ENCODE data around the gene NSD1.
"Not testable (repeated sequence)": the region's sequence is repeated elsewhere in the genome, so short reads cannot be mapped to it uniquely, and the experiment has no call there.

Gene NSD1

DNA sequence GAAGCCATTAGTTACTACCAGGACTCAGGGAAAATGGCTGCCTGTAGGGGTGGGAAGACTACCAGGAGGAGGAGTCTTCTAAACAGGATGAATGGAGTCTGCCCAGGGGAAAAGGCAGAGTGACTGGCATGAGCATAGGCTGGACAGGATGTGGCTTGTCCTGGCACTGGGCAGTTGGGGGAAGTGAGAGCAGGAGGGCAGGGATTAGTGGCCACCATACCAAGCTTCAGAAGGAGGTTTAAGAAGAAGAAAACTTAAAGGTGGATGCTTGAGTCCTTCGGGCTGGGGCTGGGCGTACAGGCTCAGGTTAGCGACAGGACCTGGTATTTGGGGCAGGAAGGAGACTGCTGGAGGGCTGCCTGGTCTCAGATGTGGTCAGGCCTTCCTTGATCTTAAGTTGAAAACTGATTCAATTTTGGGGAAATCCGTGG lies 5.0 kb upstream of the NSD1 start:
- DNase-seq, result no peak

DNA sequence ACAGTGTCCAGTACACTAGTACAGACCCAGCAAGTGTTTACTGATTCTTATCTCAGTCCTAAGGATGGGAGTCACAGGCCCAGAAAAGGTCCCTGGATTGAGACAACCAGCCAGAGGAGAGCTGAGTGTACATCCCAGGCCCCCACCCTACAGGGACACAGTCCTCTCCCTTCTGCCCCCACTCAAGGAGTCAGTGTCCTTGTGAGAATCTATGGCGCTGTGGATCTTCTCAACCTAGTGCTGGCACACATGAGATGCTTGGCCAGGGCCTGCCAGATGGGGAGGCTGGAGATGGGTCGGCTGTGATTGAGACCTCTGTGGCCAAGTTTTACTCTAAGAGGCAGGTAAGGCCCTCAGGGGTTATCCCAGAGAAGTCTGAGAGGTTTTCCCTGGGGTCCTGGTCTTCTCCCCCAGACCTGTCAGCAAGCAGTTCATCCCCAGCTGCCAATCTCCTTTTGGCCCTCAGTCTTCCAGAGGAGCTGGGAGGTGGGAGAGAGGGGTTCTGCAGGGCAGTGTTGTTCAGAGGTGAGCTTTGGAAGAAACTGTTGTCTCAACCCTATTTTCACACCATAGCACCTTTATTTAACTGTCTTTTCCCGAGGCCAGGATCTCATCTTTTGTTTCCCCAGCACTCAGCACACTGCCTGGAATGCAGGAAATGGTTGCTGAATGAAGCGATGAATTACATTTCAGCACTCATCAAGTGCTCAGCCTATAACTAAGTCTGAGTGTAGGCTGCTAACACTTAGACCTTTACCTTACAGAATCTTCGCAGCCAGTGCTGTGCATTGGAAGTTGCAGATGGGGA lies 3.2 kb upstream of the NSD1 start:
- no peak for DNase-seq

DNA sequence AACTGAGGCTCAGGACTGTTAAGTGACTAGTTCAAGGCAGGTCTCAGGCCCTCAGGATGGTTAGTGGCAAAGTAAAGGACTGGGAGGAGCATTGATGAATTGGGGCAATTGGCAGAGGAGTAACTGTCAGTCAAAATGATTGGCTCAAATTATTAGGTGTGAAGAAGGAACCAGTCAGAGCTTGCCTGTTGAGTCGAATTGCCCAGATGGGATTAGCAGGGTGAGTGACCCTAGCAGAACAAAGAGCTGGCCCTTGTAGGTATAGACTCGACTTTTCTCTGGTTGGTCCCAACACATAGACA lies 2.6 kb upstream of the NSD1 start:
- no peak for DNase-seq

DNA sequence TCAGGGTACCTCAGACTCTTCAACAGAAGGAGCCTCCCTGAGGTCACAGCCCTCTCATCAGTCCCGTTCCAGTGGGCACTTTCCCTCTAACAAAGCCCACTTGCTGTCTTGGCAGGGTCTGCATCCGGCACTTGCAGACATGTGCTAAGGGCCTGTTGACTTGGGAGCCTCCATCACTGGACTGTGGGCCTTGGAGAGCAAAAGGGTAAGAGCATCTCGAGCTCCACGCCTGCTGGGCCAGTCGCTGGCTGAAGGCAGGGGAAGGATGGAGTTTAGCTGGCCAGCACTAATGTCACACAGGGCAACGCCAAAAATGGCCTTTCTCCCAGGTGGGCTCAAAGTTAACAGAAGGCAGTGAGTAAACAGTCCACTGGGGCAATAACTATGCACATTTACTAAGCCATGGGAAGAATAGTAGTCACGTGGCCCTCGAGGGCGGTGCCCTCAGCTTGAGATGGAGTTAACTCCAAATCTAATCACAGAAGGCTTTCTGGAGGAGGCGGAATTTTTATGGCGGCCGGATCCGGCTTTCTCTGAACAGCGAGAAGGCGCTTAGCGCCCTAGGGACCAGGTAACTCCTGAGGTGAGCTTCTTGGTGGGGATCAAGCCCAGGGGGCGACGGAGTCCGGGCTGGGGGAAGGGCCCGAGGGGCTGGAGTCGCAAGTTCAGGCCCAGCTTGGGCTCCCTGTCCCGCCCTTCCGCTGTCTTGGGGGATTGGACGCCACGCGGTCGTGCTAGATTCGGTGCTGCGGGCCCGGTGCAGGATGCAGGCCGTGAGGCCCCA lies 2.0 kb upstream of the NSD1 start:
- no peak for DNase-seq

DNA sequence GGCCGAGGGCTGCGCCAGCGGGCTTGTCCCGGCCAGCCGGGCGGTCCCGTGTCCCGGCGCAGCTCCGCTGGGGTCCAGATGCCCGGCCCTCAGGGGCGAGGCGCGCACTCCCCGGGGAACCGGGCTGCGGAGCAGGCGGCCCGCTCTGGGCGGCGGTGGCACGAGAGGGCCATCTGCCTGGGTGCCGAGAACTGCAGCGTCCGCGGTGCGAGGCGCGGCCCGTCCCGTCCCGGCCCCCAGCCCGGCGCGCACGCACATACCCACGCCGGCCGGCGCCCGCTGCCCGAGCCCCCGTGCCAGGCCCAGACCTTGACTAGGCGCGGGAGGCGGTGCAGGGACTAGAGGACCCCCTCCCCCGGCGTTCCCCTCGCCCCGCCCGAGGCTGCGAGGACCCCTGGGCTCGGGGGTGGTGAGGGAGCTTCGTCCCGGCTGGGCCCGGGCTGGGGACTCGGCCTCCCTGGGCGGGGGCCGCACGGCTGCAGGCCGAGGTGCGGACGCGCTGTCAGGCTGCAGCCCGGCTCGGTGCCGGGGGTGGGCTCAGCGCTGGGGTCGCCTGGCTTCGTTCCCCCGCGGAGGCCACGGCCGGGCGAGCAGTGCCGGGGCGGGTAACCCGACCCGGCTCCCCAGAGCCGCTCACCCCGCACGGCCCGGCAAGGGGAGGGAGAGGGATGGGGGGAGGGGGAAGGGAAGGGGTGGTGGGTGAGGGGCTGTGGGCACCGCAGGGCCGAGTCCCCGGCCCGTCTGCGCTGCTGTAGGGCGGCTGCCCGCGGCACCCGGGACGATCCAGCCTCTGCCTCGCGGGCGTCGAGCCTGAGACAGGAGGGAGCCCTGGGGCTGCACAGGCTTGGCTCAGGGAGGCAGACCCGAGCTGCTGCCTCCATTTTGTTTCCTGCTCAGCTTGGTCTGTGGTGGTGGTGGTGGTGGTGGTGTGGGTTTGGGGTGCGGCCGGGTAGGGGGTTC lies 1.2 kb upstream of the NSD1 start:
- DNase-seq, result no peak

- DNase-seq, result no peak
Measured at GRCh38 chr5:177133853-177134696, 502 bp downstream of the NSD1 start.

DNA sequence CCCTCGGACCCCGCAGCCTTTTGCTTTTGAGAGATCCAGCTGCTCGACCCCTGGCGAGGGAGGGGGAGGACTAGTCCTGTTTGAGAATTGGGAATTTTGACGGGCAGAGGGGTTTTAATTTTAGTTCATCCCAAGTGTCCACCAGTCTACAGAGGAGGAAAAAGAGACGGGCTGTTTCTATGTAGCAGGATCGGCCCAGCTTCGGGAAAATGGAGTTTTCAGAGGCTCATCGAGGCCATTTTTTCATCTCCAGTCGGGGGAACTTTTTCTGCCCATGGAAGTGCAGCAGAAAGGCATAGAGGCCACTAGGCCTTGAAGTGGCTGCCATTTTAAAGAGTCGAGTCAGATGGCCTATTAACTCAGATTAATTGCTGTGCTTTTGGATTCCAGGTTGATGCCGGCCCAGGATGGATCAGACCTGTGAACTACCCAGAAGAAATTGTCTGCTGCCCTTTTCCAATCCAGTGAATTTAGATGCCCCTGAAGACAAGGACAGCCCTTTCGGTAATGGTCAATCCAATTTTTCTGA lies 1.2 kb downstream of the NSD1 start:
- DNase-seq, result no peak

DNA sequence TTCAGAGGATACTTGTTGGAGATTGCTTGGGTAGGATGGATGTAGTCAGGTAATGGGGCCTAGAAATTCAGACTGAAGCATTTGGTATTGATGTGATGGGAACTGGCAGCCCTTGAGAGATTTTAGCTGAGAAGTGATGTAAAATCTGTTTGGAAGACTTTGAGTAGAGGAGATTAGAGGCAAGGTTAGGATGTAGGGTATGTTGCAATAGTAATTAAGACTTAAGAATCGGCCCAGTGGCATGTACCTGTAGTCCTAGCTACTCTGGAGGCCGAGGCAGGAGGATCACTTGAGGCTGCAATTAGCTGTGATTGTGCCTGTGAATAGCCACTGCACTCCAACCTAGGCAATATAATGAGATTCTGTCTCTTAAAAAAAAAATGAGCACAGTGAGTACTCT lies 6.7 kb downstream of the NSD1 start:
- DNase-seq, result no peak

DNA sequence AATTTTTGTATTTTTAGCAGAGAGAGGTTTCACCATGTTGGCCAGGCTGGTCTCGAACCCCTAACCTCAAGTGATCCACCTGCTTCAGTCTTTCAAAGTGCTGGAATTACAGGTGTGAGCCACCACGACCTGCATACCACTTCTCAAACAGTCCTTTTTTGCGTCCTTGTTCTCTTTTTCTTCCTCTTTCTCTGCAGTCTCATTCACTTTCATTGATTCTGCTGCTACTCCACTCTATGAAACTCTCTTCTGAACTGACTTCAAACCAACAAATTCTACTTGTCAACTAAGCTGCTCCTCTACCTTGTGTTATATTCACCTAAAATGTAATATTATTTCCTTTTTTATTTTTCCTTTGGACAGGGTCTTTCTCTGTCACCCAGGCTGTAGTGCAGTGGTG lies 7.9 kb downstream of the NSD1 start:
- DNase-seq, result no peak

DNA sequence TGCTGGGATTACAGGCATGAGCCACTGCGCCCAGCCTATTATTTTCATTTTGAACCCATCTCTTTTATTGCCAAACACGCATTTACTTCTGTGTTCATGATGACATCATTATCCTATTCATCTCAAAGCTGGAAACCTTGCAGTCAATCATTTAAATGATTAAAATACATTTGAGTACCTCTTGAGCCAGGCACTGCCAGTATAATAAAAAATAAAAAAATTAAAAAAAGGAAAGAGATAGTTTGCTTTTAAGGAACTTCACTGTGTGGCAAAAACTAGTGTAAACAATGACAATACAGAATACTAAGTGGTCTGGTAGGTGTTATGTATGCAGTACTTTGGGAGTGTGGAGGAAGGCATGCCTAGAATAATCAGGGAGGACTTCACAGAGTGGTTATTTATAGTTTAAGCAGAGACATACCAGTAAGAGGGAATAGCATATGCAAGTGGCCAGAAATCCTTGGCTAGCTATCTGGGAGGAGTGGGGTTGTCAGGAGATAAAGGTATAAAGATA lies 8.6 kb downstream of the NSD1 start:
- no peak for DNase-seq

DNA sequence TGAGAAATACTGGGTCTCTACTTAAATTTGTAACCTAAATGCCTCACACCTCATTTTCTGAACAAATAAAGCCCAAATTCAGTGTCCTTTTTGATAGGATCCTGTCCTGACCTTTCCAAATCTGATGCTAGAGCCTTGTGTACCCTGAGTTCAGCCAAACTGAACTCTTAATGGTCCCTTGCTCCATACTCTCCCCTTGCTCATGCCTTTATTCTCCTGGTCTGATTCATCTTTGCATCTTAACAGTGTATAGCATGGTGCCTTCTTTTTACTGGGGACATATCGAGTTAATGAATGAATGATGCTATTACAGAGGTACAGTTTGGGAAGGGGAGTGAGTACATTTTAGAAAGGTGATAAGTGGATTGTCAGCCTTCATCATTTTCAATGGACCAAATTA lies 9.2 kb downstream of the NSD1 start:
- no peak for DNase-seq

DNA sequence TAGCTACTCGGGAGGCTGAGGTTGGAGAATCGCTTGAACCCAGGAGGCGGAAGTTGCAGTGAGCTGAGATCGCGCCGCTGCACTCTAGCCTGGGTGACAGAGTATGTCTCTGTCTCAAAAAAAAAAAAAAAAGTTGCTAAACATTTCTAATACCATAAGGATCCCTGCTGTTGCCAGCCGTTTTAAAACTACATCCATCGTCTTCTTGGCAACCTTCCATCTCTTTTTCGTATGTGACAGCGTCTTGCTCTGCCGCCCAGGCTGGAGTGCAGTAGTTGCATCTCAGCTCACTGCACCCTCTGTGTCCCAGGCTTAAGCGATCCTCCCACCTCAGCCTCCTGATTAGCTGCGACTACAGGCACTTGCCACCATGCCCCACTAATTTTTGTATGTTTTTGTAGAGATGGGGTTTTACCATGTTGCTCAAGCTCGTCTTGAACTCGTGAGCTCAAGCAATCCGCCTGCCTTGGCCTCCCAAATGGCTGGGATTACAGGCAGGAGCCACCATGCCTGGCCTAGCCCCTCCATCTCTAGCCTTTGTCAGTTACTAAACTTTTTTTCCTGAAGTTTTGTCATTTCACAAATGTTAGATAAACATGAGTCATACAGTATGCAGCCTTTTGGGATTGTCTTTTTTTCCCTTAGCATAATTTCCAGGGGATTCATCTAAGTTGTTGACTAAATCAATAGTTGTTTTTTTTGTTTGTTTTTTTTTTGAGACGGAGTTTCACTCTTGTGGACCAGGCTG lies 13.5 kb downstream of the NSD1 start:
- DNase-seq, result no peak

DNA sequence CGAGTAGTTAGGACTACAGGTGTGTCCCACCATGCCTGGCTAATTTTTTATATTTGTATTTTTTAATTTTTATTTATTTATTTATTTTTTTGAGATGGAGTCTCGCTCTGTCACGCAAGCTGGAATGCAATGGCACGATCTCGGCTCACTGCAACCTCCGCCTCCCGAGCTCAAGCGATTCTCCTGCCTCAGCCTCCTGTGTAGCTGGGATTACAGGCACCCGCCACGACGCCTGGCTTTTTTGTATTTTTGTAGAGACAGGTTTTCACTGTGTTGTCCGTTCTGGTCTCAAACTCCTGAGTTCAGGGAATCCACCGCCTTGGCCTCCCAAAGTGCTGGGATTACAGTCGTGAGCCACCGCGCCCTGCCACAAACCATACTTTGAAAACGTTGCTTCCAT lies 16.5 kb downstream of the NSD1 start:
- not testable (repeated sequence) for DNase-seq

DNA sequence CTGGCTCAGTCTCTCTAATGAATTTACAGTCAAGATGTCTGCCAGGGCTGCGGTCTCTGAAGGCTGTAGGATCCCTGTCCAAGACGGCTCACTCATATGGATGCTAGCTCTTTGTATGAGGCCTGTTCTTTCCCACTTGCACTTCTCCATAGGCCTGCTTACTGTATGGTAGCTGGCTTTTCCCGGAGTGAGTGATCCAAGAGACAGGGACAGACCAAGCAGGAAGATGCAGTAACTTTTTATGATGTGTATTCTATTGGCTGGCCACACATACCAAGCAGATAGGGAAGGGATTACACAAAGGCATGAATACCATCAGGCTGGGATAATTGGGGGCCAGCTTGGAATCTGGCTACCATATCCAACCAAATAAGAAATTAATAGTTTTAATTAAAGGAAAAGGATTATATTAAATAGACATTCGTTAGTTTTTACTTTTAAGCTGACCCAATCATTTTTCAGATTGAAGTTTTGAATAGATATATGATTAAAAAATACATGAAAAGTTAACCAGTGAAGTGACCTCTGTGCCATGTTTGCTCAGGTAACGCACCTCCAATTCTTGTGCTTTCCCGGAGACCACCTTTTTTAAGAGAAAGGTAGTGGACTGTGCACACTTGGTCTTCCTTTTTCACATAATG lies 20.6 kb downstream of the NSD1 start:
- no peak for DNase-seq

GRCh38 chr5:177162379-177162778 lies 28.8 kb downstream of the NSD1 start:
- no peak for DNase-seq

DNA sequence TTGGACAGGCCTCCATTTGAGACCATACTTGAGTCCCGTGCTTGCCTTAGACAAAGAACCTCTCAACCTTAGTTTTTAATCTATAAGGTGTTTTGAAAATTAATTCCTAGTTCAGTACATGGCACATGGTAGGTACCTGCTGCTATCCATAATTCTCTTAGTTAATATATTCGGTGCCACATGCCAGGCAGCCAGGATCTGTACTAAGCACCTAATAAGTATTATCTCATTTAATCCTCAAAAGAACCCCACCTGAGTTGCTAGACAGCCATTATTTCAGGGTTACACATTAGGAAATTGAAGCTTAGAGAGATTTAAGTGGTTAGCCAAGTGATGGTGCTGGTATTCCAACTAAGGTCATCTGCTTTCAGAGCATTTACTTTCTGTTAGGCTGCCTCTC lies 29.9 kb downstream of the NSD1 start:
- DNase-seq, result no peak

DNA sequence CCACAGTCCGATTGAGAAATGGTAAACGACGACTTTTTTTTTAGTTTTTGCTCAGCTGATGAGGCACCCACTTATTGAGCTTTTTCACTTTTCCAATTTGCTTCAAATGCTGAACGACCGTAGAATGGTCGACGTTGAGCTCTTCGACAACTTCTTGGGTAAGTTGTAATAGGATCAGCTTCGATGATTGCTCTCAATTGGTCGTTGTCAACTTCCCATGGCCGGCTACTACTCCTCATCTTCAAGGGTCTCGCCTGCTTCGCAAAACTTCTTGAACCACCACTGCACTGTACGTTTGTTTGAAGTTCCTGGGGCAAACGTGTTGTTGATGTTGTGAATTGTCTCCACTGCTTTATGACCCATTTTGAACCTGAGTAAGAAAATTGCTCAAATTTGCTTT lies 35.7 kb downstream of the NSD1 start:
- DNase-seq, result no peak

DNA sequence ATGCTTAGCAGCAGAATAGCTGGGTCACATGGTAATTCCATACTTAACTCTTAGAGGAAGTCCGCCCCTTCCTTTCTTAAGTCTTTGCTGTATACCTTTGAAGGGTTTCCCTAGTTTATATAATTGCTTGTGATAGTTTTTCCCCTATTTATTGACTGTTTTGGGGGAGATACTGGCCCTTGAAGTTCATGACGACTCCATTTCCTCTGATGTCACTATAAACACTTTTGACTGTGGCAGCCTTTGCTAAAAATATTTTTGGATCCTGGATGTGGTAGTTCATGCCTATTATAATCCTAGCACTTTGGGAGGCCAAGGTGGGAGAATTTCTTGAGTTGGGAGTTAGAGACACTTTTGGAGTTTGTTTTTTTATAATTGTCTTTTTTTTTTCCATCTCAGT lies 38.4 kb downstream of the NSD1 start:
- DNase-seq, result no peak

DNA sequence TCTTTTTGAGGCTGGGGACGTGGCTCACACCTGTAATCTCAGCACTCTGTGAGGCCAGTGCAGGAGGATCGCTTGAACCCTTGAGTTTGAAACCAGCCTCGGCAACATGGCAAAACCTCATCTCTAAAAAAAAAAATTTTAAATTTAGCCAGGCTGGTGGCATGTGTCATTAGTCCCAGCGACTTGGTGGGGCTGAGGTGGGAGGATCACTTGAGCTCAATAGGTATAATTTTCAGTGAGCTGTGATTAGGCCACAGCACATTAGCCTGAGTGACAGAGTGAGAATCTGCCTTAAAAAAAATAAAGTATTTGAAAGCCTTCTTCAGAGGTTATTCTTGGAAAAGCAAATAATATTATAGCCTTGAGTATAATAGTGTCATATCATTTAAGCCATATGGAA lies 41.8 kb downstream of the NSD1 start:
- DNase-seq, result no peak

DNA sequence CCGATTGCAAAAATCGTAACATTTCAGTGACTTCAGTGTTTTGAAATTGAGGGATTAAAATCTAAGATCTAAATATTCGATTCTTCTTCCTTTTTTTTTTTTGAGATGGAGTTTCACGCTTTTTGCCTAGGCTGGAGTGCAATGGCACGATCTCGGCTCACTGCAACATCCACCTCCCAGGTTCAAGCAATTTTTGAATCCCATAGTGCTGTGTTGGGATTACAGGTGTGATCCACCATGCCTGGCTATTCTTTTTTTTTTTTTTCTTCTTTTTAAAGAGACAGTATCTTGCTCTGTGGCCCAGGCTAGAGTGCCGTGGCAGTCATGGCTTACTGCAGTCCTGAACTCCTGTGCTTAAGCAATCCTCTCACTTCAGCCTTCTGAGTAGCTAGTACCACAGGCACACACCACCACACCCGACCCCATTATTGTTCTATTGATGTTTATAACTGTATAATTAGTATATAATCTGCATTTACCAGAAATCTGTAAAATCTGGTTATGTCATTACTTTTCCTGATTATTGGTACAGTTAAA lies 42.7 kb downstream of the NSD1 start:
- no peak for DNase-seq
